ENCODE results near the gene ZNF117. TPM values are rescaled to one million over a fixed set of nuclear protein-coding genes. Genes with fewer than 3 reads are reported as not detected.
"Not testable (repeated sequence)": the region's sequence is repeated elsewhere in the genome, so short reads cannot be mapped to it uniquely, and the experiment has no call there.

The ZNF117 gene
- total and polyA plus RNA-seq, 9 of the 15 experiments (the other 6 are each of a cell fraction or from before 2014, with no cell fraction given) = 2.5 to 18.9 (median 14.1) TPM

- ATAC-seq = peak; percentile 95
- CTCF ChIA-PET (ENCODE audit: low intra/inter-chr PET ratio) = not testable (repeated sequence)
- TF ChIP-seq, protein P1, sequence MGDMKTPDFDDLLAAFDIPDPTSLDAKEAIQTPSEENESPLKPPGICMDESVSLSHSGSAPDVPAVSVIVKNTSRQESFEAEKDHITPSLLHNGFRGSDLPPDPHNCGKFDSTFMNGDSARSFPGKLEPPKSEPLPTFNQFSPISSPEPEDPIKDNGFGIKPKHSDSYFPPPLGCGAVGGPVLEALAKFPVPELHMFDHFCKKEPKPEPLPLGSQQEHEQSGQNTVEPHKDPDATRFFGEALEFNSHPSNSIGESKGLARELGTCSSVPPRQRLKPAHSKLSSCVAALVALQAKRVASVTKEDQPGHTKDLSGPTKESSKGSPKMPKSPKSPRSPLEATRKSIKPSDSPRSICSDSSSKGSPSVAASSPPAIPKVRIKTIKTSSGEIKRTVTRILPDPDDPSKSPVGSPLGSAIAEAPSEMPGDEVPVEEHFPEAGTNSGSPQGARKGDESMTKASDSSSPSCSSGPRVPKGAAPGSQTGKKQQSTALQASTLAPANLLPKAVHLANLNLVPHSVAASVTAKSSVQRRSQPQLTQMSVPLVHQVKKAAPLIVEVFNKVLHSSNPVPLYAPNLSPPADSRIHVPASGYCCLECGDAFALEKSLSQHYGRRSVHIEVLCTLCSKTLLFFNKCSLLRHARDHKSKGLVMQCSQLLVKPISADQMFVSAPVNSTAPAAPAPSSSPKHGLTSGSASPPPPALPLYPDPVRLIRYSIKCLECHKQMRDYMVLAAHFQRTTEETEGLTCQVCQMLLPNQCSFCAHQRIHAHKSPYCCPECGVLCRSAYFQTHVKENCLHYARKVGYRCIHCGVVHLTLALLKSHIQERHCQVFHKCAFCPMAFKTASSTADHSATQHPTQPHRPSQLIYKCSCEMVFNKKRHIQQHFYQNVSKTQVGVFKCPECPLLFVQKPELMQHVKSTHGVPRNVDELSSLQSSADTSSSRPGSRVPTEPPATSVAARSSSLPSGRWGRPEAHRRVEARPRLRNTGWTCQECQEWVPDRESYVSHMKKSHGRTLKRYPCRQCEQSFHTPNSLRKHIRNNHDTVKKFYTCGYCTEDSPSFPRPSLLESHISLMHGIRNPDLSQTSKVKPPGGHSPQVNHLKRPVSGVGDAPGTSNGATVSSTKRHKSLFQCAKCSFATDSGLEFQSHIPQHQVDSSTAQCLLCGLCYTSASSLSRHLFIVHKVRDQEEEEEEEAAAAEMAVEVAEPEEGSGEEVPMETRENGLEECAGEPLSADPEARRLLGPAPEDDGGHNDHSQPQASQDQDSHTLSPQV (IDR thresholded peaks at IDR 0.05) = peak; percentile 90
- TF ChIP-seq, protein P2, sequence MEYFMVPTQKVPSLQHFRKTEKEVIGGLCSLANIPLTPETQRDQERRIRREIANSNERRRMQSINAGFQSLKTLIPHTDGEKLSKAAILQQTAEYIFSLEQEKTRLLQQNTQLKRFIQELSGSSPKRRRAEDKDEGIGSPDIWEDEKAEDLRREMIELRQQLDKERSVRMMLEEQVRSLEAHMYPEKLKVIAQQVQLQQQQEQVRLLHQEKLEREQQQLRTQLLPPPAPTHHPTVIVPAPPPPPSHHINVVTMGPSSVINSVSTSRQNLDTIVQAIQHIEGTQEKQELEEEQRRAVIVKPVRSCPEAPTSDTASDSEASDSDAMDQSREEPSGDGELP (CRISPR knock-in tag; IDR thresholded peaks at IDR 0.05; ENCODE audit: borderline replicate concordance) = peak; percentile 88
- TF ChIP-seq, protein P3, sequence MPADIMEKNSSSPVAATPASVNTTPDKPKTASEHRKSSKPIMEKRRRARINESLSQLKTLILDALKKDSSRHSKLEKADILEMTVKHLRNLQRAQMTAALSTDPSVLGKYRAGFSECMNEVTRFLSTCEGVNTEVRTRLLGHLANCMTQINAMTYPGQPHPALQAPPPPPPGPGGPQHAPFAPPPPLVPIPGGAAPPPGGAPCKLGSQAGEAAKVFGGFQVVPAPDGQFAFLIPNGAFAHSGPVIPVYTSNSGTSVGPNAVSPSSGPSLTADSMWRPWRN (IDR thresholded peaks at IDR 0.05; ENCODE audit: low read depth) = peak; percentile 48; the same call in 1 of the 2 replicates
- TF ChIP-seq CXXC5 (CRISPR knock-in tag; IDR thresholded peaks at IDR 0.05) (peak; percentile 43; the same call in 1 of the 2 replicates), JUND (IDR thresholded peaks at IDR 0.05; ENCODE audit: borderline replicate concordance, low read depth, low read length) (peak; percentile 63), JUND (tag; IDR thresholded peaks at IDR 0.05; ENCODE audit: borderline replicate concordance, low read depth, low read length) (peak; percentile 50; the same call in 1 of the 3 replicates), BCOR (IDR thresholded peaks at IDR 0.05) (peak; percentile 58), YY1 (IDR thresholded peaks at IDR 0.05; ENCODE audit: borderline replicate concordance in 1 of 3, control insufficient read depth in 1 of 3, extremely low read depth in 1 of 3, insufficient read depth in 3 of 3, insufficient read length in 1 of 3, insufficient replicate concordance in 2 of 3, low read depth in 1 of 3, low read length in 2 of 3) (peak in 1 of 3 experiments; percentile 18)
- TF ChIP-seq, protein P4, sequence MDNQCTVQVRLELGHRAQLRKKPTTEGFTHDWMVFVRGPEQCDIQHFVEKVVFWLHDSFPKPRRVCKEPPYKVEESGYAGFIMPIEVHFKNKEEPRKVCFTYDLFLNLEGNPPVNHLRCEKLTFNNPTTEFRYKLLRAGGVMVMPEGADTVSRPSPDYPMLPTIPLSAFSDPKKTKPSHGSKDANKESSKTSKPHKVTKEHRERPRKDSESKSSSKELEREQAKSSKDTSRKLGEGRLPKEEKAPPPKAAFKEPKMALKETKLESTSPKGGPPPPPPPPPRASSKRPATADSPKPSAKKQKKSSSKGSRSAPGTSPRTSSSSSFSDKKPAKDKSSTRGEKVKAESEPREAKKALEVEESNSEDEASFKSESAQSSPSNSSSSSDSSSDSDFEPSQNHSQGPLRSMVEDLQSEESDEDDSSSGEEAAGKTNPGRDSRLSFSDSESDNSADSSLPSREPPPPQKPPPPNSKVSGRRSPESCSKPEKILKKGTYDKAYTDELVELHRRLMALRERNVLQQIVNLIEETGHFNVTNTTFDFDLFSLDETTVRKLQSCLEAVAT (IDR thresholded peaks at IDR 0.05) = peak in 1 of 2 experiments; percentile 72; a peak in 1 of 4 replicates
Observed at GRCh38 chr7:64944667-64945502, 46.0 kb downstream of the ZNF117 start.

More at GRCh38 chr7:64944667-64945502, 46.0 kb downstream of the ZNF117 start:
- peak overlapping the region; percentile 80 for H3K4me2 ChIP-seq (ENCODE audit: insufficient read depth, low read length)
- peaks cover 17% of the 10 kb centered on the region for H3K9me3 ChIP-seq (replicated peaks; ENCODE audit: control insufficient read depth, insufficient read depth, low read depth, low read length)
- H2AFZ ChIP-seq (ENCODE audit: low read depth, low read length) = 0 out of 2 replicates have a peak overlapping the region, but pooled peaks have one; percentile 34
- in situ Hi-C loops (cut with MboI) = loop anchor here (5.0 kb wide), 1 partner anchor 277 kb away; no protein-coding TSS in a partner anchor
- H3K9me1 ChIP-seq (ENCODE audit: control insufficient read depth, insufficient read depth, low read length); H3K27me3 ChIP-seq (ENCODE audit: control insufficient read depth in 2 of 2, insufficient read depth in 2 of 2, low read length in 2 of 2); H3K79me2 ChIP-seq (ENCODE audit: control insufficient read depth, insufficient read depth, low read length); H3K36me3 ChIP-seq (ENCODE audit: control insufficient read depth, insufficient read depth, low read length); POLR2A ChIA-PET; BruUV-seq (replicated peaks); H4K20me1 ChIP-seq (replicated peaks; ENCODE audit: control insufficient read depth, insufficient read depth, low read length): not testable (repeated sequence)
- DNase-seq (ENCODE audit: extremely low read depth in 1 of 4, low spot score in 3 of 4) (peak in 3 of 4 experiments; percentile 34 to 93 (median 74)), FAIRE-seq (peak; percentile 100)
- peak overlapping the region; percentile 88 for H3K27ac ChIP-seq (ENCODE audit: extremely low read depth, low read depth, low read length)
- 25% methylated on average over 5 of the region's 5 CpGs for WGBS (ENCODE audit: insufficient coverage, low coverage, missing lambda C conversion rate)
- H3K4me1 ChIP-seq (replicated peaks in 1 of 2; ENCODE audit: control insufficient read depth in 2 of 2, insufficient read depth in 2 of 2, low read length in 2 of 2) = peaks cover 21 to 41% of the 10 kb centered on the region in 2 experiments
- peak overlapping the region; percentile 3; the same call in 1 of the 2 replicates for H3K4me3 ChIP-seq
- intact Hi-C loops (cut with micrococcal nuclease) = loop anchor here (5.0 kb wide), 2 partner anchors 43 to 308 kb away; partner anchors contain the start of gene ZNF273
- peak overlapping the region; percentile 66 to 68; a peak in 3 of 4 replicates for H3K9ac ChIP-seq (ENCODE audit: insufficient read depth in 1 of 2, low read depth in 2 of 2, low read length in 2 of 2)

Measured in K562 (cell line).